NCI-H1092 treated with DMSO at 0.1 percent for 48 hours (cell line): ENCODE measurements around the gene DDX60.
"Not testable (repeated sequence)": the region's sequence is repeated elsewhere in the genome, so short reads cannot be mapped to it uniquely, and the experiment has no call there.

Source experiments
- DNase-seq: peaks from one replicate; lab custom pipeline; 2025; lab: John Stamatoyannopoulos, UW

The DDX60 gene

GRCh38 chr4:168318266-168318895 lies at the start of gene DDX60:
Gene DDX60, minus strand, starts transcription at chr4:168318752. Its CDS starts 7,493 bp downstream, at chr4:168311259.
- peak; percentile 72 for DNase-seq

GRCh38 chr4:168367065-168367464 lies 48.5 kb upstream of the DDX60 start:
- DNase-seq: no peak

- DNase-seq: no peak
These were observed 43.5 kb upstream of the DDX60 start for GRCh38 chr4:168362025-168362401.

GRCh38 chr4:168361365-168362024 lies 42.9 kb upstream of the DDX60 start:
- no peak for DNase-seq

- no peak for DNase-seq
These were observed 41.7 kb upstream of the DDX60 start for GRCh38 chr4:168360271-168360670.

GRCh38 chr4:168357941-168358340 lies 39.4 kb upstream of the DDX60 start:
- no peak for DNase-seq

- DNase-seq: no peak
These were observed 35.2 kb upstream of the DDX60 start for GRCh38 chr4:168353746-168354145.

GRCh38 chr4:168337550-168337940 lies 19.0 kb upstream of the DDX60 start:
- no peak for DNase-seq

- DNase-seq: no peak
These were observed 18.4 kb upstream of the DDX60 start for GRCh38 chr4:168336837-168337549.

GRCh38 chr4:168335621-168336020 lies 17.1 kb upstream of the DDX60 start:
- no peak for DNase-seq

GRCh38 chr4:168334053-168334452 lies 15.5 kb upstream of the DDX60 start:
- no peak for DNase-seq

- DNase-seq: not testable (repeated sequence)
These were observed 12.0 kb upstream of the DDX60 start for GRCh38 chr4:168330575-168330974.

GRCh38 chr4:168325591-168325990 lies 7.0 kb upstream of the DDX60 start:
- no peak for DNase-seq

GRCh38 chr4:168321006-168321405 lies 2.5 kb upstream of the DDX60 start:
- DNase-seq: no peak

GRCh38 chr4:168319486-168320019 lies 1.0 kb upstream of the DDX60 start:
- no peak for DNase-seq

- no peak for DNase-seq
These were observed 931 bp downstream of the DDX60 start for GRCh38 chr4:168317621-168318020.

GRCh38 chr4:168309781-168310180 lies 8.8 kb downstream of the DDX60 start:
- peak; percentile 79 for DNase-seq

GRCh38 chr4:168308912-168309311 lies 9.6 kb downstream of the DDX60 start:
- DNase-seq: no peak

GRCh38 chr4:168306476-168306875 lies 12.1 kb downstream of the DDX60 start:
- DNase-seq: no peak

- DNase-seq: peak; percentile 15
These were observed 13.7 kb downstream of the DDX60 start for GRCh38 chr4:168304744-168305459.

GRCh38 chr4:168303430-168303829 lies 15.1 kb downstream of the DDX60 start:
- not testable (repeated sequence) for DNase-seq

- DNase-seq: no peak
These were observed 25.1 kb downstream of the DDX60 start for GRCh38 chr4:168293386-168293975.
